Stomach (tissue), 4 donors: ENCODE results near the gene RHBDD2.

Experiments used
- CTCF ChIP-seq, 7 experiments: fragments of 450-650 bp in 4 of 7; fragments of 200-600 bp in 3 of 7; sonication (generic) in 3 of 7; IDR thresholded peaks; one replicate each; pipeline ENCODE4 v1.5.1; 2016 to 2019; ENCODE audit warnings: antibody characterized with exemption in 7 of 7, control low read depth in 2 of 7, mild to moderate bottlenecking in 1 of 7
- EP300 ChIP-seq: sonication (generic); formaldehyde crosslinking; IDR thresholded peaks from one replicate; pipeline ENCODE4 v1.6.1; 2017; ENCODE audit warnings: antibody characterized with exemption
- POLR2A ChIP-seq, 4 donors: fragments of 450-650 bp; IDR thresholded peaks; one replicate each; pipeline ENCODE4 v1.6.1; 2016; ENCODE audit warnings: antibody characterized with exemption in 4 of 4, control low read depth in 2 of 4, mild to moderate bottlenecking in 1 of 4, moderate library complexity in 1 of 4
- POLR2AphosphoS5 ChIP-seq, 3 donors: sonication (generic); formaldehyde crosslinking; IDR thresholded peaks; one replicate each; pipeline ENCODE4 v1.6.1; 2016; ENCODE audit warnings: antibody characterized with exemption in 3 of 3

- no peak for TF ChIP-seq POLR2AphosphoS5 (IDR thresholded peaks at IDR 0.05)
- TF ChIP-seq CTCF (IDR thresholded peaks at IDR 0.05), result no peak
- TF ChIP-seq POLR2A (IDR thresholded peaks at IDR 0.05), result no peak
- no peak for TF ChIP-seq EP300
Observed at GRCh38 chr7:75900617-75901315, 21.9 kb downstream of the RHBDD2 start.
